GM12864 (cell line): ENCODE measurements around the gene CLIP4.

ENCODE experiments used
- DNase-seq: peaks from one replicate; pipeline ENCODE4 v3.0.0-alpha.2; 2011; ENCODE audit warnings: low read depth
- H3K4me3 ChIP-seq: 2 replicates; pipeline ENCODE4 v1.5.1; 2011; ENCODE audit warnings: mild to moderate bottlenecking, low read depth, low read length, control low read depth
- TF ChIP-seq, protein P1 (sequence below): IDR thresholded peaks from 2 replicates; pipeline ENCODE4 v1.5.1; 2011; ENCODE audit warnings: low read depth, mild to moderate bottlenecking, moderate library complexity, low read length, control low read depth, inconsistent platforms; ENCODE audit errors: missing control alignments

The CLIP4 gene

GRCh38 chr2:29109246-29109645 lies 6.0 kb upstream of the CLIP4 start:
- TF ChIP-seq, protein P1, sequence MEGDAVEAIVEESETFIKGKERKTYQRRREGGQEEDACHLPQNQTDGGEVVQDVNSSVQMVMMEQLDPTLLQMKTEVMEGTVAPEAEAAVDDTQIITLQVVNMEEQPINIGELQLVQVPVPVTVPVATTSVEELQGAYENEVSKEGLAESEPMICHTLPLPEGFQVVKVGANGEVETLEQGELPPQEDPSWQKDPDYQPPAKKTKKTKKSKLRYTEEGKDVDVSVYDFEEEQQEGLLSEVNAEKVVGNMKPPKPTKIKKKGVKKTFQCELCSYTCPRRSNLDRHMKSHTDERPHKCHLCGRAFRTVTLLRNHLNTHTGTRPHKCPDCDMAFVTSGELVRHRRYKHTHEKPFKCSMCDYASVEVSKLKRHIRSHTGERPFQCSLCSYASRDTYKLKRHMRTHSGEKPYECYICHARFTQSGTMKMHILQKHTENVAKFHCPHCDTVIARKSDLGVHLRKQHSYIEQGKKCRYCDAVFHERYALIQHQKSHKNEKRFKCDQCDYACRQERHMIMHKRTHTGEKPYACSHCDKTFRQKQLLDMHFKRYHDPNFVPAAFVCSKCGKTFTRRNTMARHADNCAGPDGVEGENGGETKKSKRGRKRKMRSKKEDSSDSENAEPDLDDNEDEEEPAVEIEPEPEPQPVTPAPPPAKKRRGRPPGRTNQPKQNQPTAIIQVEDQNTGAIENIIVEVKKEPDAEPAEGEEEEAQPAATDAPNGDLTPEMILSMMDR, result no peak
- no peak for DNase-seq
- H3K4me3 ChIP-seq, result no peak overlapping the region

DNA sequence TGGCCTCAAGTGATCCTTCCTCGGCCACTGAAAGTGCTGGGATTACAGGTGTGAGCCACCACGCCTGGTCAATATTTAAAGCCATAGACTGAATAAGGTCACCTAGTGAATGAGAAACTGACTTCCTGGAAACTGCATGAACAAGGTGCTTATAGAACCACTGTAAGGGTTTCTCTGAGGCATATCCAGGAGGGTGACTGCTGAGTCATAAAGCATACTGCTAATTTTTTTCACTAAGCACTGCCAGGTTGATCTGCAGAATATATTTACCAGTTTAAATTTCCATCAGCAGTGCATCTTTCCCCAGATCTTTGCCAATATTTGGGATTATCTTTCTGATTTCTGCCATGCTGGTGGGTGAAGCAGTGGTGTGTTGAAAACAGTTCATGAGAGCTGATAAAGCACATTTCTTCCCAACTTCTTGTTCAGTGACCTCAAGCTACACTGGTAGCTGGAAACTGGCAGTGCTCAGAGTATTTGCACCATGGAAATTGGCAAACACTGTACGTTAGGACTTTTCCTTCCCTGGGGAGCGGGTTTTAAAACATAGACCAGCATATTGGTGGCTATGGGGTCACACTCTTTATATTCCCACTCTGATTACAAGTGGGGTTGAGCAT lies 4.2 kb upstream of the CLIP4 start:
- TF ChIP-seq, protein P1, result no peak
- peak; percentile 64 for DNase-seq
- H3K4me3 ChIP-seq, result no peak overlapping the region

DNA sequence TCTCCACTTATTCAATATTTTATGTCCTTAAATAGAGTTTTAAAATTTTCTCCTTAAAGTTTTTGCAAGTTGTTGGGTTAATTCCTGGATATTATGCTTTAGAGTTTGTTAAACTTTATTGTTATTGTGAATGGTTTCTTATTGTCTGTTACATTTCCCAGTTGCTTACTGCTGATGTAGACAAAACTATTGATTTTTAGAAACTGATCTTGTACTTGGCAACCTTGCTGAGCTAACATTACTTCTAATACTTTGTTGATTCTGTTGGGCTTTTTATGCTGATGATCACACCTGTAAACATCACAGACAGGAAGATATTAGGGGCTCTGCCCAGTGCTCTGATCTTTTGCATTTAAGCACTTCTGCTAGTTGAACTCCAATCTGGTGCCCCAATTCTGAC lies 2.8 kb upstream of the CLIP4 start:
- TF ChIP-seq, protein P1, result no peak
- no peak overlapping the region for H3K4me3 ChIP-seq
- DNase-seq, result no peak

DNA sequence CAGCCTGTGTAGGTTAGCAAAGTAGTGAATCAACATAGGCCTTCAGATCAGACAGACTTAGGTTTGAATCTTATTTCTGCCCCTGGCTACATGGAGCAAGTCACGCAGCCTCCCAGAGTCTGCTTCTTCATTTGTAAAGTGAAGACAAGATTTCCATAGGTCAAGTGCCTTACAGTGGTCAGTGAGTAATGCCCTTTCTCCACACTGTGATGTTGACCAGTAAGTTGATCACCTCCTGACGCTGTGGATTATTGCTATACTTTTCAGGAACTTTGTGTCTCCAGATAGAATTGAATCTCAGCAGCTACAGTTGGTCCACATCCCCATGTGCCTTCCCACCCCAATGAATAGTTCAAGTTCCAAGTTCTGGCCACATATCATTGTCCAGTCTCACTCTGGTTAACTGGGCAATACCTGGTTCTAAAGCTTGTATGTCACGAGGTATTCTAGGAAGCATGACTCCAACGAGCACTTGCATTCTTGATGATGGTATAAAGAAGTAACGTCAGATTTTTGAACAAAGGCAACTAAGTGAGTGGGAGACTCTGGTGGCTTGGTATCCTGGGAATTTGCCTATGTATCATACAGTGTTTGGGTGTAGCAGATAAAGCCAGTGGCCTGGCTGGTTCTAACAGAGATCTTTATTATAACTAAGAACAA lies 2.1 kb upstream of the CLIP4 start:
- no peak overlapping the region for H3K4me3 ChIP-seq
- TF ChIP-seq, protein P1, result no peak
- no peak for DNase-seq

GRCh38 chr2:29113891-29114321 lies 1.3 kb upstream of the CLIP4 start:
- no peak overlapping the region for H3K4me3 ChIP-seq
- no peak for DNase-seq
- TF ChIP-seq, protein P1, result no peak

DNA sequence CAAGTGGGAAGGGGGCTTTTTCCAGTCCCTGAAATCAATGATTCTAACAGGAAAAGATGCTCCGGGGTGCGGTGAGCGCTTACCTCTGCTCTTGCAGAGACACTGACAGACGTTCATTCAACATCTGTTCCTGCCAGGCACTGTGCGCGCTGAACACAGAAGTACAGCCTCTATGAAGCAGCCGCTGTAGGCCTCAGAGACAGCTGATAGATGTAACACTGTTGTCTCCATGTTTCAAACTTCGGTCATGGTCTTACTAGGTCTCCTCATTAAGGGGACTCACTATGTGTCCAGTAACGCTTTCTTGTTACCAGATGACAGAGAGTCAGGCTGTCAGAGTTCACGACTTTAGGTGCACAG lies 649 bp upstream of the CLIP4 start:
- no peak for DNase-seq
- TF ChIP-seq, protein P1, result no peak
- H3K4me3 ChIP-seq, result peak overlapping the region; percentile 92
